Measurements from ENCODE around the gene CHN1.

GRCh38 chr2:174874085-174874484 lies 131.1 kb downstream of the CHN1 start:
- TF ChIP-seq CTCF (IDR thresholded peaks at IDR 0.05) (no peak), POLR2A (IDR thresholded peaks at IDR 0.05) (no peak), POLR2AphosphoS5 (IDR thresholded peaks at IDR 0.05) (no peak), EP300 (IDR thresholded peaks at IDR 0.05) (no peak)

All from sigmoid colon (tissue), 4 donors.